Stimulated activated CD4-positive, alpha-beta T cell treated with anti-CD3 and anti-CD28 coated beads, Interleukin-4, amount 100 ng/mL, for 24 hours (primary cell): Measurements from ENCODE around the gene ELOVL6.
"Not testable (repeated sequence)": the region's sequence is repeated elsewhere in the genome, so short reads cannot be mapped to it uniquely, and the experiment has no call there.

Experiments
- DNase-seq: peaks from one replicate; pipeline ENCODE4 v3.0.0-alpha.2; 2020

ELOVL6 gene

GRCh38 chr4:110157580-110157979 is 40.8 kb downstream of the ELOVL6 start:
- DNase-seq = no peak

- DNase-seq = not testable (repeated sequence)
Observed at GRCh38 chr4:110157166-110157565, 41.2 kb downstream of the ELOVL6 start.

- no peak for DNase-seq
Observed at GRCh38 chr4:110156442-110156841, 42.0 kb downstream of the ELOVL6 start.

- DNase-seq = no peak
Observed at GRCh38 chr4:110155654-110156053, 42.8 kb downstream of the ELOVL6 start.

- no peak for DNase-seq
Observed at GRCh38 chr4:110154582-110154981, 43.8 kb downstream of the ELOVL6 start.

GRCh38 chr4:110152386-110152785 is 46.0 kb downstream of the ELOVL6 start:
- DNase-seq = no peak

- no peak for DNase-seq
Observed at GRCh38 chr4:110149089-110149488, 49.3 kb downstream of the ELOVL6 start.

GRCh38 chr4:110142461-110142860 is 56.0 kb downstream of the ELOVL6 start:
- no peak for DNase-seq

GRCh38 chr4:110139815-110140214 is 58.6 kb downstream of the ELOVL6 start:
- DNase-seq = no peak

- no peak for DNase-seq
Observed at GRCh38 chr4:110139111-110139510, 59.3 kb downstream of the ELOVL6 start.

GRCh38 chr4:110138551-110138950 is 59.9 kb downstream of the ELOVL6 start:
- DNase-seq = no peak

- DNase-seq = no peak
Observed at GRCh38 chr4:110137829-110138228, 60.6 kb downstream of the ELOVL6 start.

GRCh38 chr4:110135523-110135922 is 62.9 kb downstream of the ELOVL6 start:
- DNase-seq = no peak

GRCh38 chr4:110135076-110135475 is 63.3 kb downstream of the ELOVL6 start:
- DNase-seq = no peak

GRCh38 chr4:110134269-110134869 is 64.0 kb downstream of the ELOVL6 start:
- no peak for DNase-seq

GRCh38 chr4:110132816-110133719 is 65.3 kb downstream of the ELOVL6 start:
- no peak for DNase-seq

- DNase-seq = no peak
Observed at GRCh38 chr4:110131916-110132315, 66.5 kb downstream of the ELOVL6 start.

- DNase-seq = no peak
Observed at GRCh38 chr4:110130576-110131358, 67.6 kb downstream of the ELOVL6 start.

- DNase-seq = no peak
Observed at GRCh38 chr4:110129544-110129943, 68.9 kb downstream of the ELOVL6 start.

- DNase-seq = no peak
Observed at GRCh38 chr4:110128472-110128919, 69.9 kb downstream of the ELOVL6 start.

- no peak for DNase-seq
Observed at GRCh38 chr4:110128029-110128428, 70.4 kb downstream of the ELOVL6 start.

- no peak for DNase-seq
Observed at GRCh38 chr4:110124711-110125110, 73.7 kb downstream of the ELOVL6 start.

GRCh38 chr4:110122201-110122600 is 76.2 kb downstream of the ELOVL6 start:
- DNase-seq = no peak
